H1 (cell line): ENCODE results near the gene CFAP61. TPM values are rescaled to one million over a fixed set of nuclear protein-coding genes. Genes with fewer than 3 reads are reported as not detected.

Experiments used
- CREB1 ChIP-seq: IDR thresholded peaks from 2 replicates; pipeline ENCODE4 v1.6.1; 2012; ENCODE audit warnings: inconsistent platforms
- EGR1 ChIP-seq: IDR thresholded peaks from 2 replicates; pipeline ENCODE4 v1.6.1; 2011; ENCODE audit warnings: low read depth, low read length, borderline replicate concordance
- POLR2AphosphoS5 ChIP-seq: IDR thresholded peaks from 2 replicates; pipeline ENCODE4 v1.6.1; 2011; ENCODE audit warnings: low read depth, low read length
- SIX5 ChIP-seq: IDR thresholded peaks from 2 replicates; pipeline ENCODE4 v1.6.1; 2011; ENCODE audit warnings: mild to moderate bottlenecking, low read depth, low read length
- polyA plus RNA-seq, 7 experiments: library from polyadenylated mRNA; depleted of rRNA in 3 of 7; stranded (reverse) in 5 of 7; unstranded in 2 of 7; fragments of >200 nt in 5 of 7; fragments of 200-250 nt in 2 of 7; gene quantifications; 1 replicate in 5 of 7; 2 replicates in 1 of 7; 4 replicates in 1 of 7; pipeline versions ENCODE4 v1.2.1 to v1.2.3, GENCODE V29; 2011 to 2013; ENCODE audit warnings: missing spikeins in 2 of 7, mixed read lengths in 2 of 7
- total RNA-seq: library from RNA; stranded (reverse); fragmentation: NEBNext Ultra II Directional; extraction: Animal tissue kit (Norgen Biotek cat#: 25700); gene quantifications from 2 replicates; pipeline ENCODE4 v1.2.1, GENCODE V29; 2021
- TF ChIP-seq, protein P1 (sequence below), 3 experiments: IDR thresholded peaks; 1 replicate in 2 of 3; 2 replicates in 1 of 3; pipeline versions ENCODE4 v1.5.1 to v1.6.1; 2011; ENCODE audit warnings: low read length in 3 of 3, mild to moderate bottlenecking in 3 of 3, inconsistent platforms in 2 of 3, low read depth in 1 of 3, moderate library complexity in 1 of 3; ENCODE audit not compliant: insufficient read depth in 1 of 3; ENCODE audit errors: control extremely low read depth in 1 of 3

Gene CFAP61
- total and polyA plus RNA-seq, 2 of the 8 experiments (the other 6 are each of a cell fraction or from before 2014, with no cell fraction given): 0.29 to 0.61 TPM

DNA sequence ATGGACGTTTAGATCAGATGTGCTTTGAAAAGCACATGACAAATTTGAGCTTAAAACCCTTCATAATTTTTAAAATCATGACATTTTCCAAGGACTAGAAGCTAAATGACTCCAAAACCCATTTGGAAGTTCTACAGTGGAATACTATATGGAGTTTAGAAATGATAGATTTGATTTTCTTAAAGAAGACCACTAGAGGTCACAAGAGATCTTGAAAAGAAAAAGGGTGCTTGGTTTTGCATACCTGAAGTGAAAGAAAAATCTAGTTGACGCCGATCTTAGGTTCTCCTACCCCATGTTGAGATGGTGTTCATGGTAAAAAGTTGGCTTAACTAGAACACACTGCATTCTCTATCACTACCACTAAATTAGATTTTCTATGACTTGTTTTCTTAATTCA is 31.5 kb downstream of the CFAP61 start (continued):
- TF ChIP-seq EGR1 (no peak), POLR2AphosphoS5 (no peak), SIX5 (no peak), CREB1 (no peak)
- TF ChIP-seq, protein P1, sequence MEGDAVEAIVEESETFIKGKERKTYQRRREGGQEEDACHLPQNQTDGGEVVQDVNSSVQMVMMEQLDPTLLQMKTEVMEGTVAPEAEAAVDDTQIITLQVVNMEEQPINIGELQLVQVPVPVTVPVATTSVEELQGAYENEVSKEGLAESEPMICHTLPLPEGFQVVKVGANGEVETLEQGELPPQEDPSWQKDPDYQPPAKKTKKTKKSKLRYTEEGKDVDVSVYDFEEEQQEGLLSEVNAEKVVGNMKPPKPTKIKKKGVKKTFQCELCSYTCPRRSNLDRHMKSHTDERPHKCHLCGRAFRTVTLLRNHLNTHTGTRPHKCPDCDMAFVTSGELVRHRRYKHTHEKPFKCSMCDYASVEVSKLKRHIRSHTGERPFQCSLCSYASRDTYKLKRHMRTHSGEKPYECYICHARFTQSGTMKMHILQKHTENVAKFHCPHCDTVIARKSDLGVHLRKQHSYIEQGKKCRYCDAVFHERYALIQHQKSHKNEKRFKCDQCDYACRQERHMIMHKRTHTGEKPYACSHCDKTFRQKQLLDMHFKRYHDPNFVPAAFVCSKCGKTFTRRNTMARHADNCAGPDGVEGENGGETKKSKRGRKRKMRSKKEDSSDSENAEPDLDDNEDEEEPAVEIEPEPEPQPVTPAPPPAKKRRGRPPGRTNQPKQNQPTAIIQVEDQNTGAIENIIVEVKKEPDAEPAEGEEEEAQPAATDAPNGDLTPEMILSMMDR (IDR thresholded peaks at IDR 0.05; ENCODE audit: control extremely low read depth in 1 of 3, insufficient read depth in 1 of 3, low read depth in 1 of 3, low read length in 3 of 3): peak in 2 of 3 experiments; percentile 24 to 41; a peak in 2 of 4 replicates
